Femur (tissue), 1 donor: Measurements from ENCODE around the gene MTHFD1L.

Experiments used
- DNase-seq: peaks from one replicate; pipeline ENCODE4 v3.0.0-alpha.2; 2017

MTHFD1L gene

DNA sequence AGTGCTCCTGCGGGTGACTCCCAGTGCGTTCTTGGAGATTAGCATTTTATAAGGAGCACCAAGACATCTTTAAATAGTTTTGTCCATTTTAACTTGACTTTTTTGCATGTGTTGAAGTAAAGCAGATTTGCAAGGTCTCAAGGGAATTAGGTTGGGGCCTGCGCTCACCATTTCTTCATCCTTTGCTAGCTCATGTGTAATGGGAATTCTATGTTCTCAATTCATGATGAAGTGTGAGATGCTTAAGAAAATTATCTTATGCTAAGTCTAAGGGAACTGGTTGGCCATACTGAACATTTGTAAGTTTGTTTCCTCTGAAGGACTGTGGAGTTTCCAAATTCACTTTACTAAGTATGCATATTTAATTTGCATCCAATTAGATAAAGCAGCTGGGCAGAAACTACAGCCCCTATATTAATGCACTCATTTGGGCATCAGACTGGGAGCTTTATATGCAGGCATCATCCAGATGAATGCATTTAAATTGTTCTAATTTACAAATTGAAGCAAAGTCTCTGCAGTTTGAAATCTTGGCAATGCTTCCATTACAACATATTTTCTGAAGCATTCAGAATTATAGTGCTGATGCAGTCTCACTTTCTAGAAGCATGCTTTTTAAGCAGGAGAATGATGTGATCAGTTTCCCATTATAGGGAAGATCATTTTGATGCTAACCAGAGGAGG is 266.0 kb downstream of the MTHFD1L start:
- no peak for DNase-seq

DNA sequence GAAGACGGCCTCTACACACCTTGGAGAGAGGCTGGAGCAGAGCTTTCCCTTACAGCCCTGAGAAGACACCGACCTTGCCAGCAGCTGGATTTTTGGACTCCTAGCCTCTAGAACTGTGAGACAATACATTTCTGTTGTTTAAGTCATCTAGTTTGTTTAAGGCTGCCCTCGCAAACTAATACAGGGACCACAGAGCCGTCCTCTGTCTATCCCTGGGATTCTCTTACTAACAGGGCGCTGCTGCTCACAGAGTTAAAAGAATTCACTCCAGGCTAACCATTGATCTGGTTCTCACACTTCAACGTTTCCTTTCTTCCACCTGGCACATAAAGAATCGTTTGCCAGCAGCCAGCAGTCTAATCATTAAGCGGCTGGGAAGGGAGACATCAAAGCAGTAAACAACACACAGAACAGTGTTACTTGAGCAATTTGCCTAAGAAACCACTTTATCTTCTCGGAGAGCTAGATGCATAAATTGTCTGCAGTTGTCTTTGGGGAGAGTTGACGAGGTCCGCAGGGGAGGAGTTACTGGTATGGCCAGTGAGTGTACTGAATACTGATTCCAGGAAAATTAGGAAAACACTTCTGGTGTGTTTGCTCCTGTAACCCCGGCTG is 270.7 kb downstream of the MTHFD1L start:
- DNase-seq: peak; percentile 46

DNA sequence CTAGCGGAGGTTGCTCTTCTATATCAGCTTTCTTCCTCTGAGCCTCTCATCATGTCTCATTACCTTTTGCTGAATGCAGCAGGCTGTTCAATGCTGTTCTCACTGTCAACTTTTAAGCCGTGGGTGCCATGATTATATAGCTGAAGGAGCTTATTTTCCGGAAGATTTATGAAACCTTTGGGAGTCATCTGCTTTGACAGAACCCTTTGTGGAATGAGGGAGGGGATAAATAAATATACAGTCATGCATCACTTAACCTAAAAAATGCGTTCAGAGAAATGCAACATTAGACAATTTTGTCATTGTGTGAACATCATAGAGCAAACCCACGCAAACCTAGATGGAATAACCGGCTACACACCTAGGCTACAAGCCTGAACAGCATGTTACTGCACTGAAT is 272.0 kb downstream of the MTHFD1L start:
- DNase-seq: no peak

DNA sequence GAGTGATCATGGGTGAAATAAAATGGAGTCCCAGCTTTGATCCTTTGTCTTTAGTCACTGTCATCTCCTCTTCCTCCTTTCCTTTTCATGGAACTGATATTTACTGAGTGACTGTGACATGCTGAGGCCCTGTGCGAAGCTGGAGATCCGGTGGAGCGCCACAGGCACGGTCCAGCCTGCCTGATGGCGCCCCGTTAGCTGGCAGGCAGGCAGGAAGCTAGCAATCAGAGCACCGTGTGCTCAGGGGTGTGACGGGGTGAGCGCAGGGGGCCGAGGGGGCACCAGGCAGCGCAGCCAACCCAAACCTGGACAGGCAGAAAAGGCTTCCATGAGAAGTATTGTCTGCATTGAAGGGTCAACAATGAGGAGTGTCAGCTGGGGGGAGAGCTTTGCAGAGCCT is 274.0 kb downstream of the MTHFD1L start:
- DNase-seq: no peak

DNA sequence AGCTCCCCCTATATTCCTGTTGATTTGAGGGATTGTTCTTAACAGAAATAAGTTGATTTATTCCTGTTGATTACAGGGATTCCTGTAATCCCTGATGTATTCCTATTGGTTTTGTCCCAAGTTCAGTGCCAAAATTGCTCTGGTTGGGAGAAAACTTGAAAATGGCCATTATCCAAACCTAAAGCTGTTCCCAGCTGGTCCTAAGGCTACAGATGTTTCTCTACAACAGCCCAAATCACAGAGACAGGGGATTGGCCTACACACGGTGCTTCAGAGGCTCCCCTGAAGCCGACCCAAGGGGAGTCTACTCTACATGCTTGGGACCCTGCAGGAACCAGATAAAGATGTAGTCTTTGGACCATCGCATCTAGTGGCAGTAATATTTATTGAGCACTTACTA is 275.3 kb downstream of the MTHFD1L start:
- no peak for DNase-seq

DNA sequence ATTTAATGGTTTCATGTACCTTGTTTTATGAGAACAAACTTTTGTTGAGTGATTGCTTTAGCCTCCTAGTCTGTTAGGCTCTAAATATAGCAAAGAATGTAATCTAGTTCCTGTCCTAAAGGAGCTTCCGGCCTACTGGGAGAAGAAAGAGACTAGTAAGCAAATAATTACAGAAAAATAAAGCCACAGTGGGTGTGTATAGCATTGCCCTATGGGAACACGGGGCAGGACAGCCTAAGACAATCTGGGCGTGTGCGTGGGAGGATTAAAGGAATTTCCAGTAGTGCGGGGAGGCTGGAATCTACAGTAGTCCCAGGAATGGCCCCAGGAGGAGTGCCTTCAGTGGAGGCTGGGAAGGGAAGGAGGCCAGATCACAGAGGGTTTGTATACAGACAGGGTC is 276.2 kb downstream of the MTHFD1L start:
- no peak for DNase-seq

DNA sequence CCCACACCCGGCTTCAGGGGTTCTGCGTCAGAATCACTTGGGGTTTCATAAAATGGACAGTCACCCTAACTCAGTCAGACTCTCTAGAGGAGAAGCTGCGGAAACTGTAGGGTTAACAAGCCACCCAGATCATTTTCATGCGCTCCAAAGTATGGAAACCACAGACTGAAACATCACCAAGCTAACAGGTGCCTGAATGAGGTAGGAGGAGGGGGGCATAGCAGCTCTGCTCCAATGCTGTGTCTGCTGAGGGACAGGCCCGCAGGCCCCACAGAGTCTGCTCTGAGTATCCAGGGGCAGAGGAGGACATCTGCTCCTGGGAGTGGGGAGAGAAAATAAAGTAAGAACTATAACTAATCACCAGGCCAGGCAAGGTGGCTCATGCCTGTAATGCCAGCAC is 277.2 kb downstream of the MTHFD1L start:
- no peak for DNase-seq

DNA sequence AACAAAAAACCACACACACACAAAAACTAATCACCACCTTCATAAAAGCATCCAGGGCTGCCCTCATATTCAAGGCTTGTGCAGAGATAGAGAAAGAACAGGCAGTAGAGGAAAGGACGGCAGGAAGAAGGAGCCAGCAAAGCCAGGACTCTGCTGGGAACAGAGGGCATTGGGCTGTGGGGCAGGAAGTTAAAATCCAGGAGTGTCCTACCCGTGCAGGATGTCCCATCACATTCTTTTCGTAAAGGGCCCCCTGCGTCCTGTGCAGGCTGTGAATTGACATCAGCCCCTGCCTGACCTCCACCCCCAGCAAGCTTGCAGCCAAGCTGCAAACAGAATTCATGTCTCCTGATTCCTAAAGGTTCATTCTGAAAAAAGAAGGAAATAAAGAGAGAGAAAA is 277.8 kb downstream of the MTHFD1L start:
- no peak for DNase-seq

DNA sequence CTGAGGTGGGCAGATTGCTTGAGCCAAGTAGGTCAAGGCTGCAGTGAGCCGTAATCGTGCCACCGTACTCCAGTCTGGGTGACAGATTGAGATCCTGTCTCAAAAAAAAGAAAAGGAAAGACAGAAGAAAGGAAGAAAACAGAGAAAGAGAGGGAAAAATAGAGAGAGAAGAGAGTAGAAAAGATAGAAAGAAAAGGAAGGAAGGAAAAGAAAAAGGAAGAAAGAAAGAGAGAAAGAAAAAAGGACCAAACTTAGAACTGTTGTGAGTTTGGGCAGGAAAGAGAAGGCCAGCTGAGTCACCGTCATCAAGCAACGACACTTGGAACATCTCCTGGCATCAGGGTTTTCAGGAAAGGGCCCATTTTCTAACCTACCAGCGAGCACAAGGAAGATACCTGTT is 278.3 kb downstream of the MTHFD1L start:
- DNase-seq: no peak

DNA sequence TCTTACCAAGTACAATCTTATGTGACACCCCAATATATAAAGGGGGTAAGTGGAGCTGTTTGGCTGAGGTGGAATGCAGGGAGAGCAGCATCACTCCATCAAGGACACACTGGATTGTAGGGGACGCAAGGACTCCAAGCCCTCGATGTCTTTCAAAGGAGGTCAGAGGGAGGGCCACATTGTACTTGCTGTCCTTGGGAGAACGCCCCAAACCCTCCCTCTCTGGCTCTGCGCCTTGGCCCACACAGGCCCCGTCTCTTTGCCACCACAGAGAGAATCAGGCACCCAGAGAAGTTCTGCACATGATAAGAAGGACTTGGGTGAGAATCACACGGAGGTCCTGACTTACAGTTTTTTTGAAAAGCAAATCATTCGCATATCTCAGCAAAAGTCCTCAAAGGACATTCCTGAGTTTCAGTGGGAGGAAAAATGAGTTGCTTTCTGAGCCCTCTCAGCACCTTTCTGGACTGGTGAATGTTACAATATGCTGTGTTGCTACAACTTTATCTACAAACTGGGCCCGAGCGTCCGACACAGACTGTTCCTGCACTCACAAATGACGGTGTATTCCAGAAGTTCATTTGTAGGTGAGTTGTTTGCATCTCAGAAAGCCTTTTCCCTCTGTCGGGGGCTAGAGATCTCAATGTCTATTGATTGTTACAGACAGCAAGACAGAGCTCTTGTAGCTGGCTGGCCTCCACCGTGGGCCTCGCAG is 281.8 kb downstream of the MTHFD1L start:
- DNase-seq: no peak

DNA sequence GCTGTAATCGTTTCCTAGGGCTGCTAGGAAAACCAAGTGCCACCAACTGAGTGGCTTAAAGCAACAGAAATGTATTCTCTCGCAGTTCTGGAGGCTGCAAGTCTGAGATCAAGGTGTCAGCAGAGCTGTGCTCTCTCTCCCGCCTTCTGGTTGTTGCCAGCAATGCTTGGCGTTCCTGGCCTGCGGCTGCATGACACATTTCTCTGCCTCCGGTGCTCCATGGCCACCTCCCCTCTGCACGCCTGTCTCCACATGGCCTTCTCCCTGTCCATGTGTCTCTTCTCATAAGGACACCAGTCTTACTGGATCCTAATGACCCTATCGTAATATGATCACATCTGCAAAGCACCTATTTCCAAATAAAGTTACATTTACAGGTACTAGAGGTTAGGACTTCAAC is 282.6 kb downstream of the MTHFD1L start:
- no peak for DNase-seq

DNA sequence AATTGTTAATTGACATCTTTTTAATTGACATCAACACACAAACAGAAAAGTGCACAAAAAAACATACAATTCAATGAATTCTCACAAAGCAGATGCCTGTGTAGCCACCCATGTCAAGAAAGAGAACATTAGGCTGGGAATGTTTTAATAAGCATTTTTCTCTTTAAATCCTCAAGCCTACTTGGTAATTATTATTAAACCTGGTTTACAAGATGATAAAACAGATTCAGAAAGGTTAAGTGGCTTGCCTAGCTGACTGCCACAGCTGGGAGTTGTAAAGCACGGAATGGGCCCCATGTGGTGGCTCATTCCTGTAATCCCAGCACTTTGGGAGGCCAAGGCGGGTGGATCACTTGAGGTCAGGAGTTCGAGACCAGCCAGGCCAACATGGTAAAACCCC is 284.3 kb downstream of the MTHFD1L start:
- no peak for DNase-seq
